Ramos (cell line): ENCODE results near the gene ADAMTS13.

Experiments
- in situ Hi-C: fragments of 300-500 bp; cut with MboI; formaldehyde crosslinking; loops from one replicate; pipeline ENCODE4 v1.14.3; 2022; ENCODE audit warnings: low sequenced_read_pairs; ENCODE audit not compliant: unreplicated experiment

The ADAMTS13 gene

GRCh38 chr9:133467101-133467500 is 44.9 kb downstream of the ADAMTS13 start:
- in situ Hi-C loops, result no loop called here

GRCh38 chr9:133468374-133468773 is 46.2 kb downstream of the ADAMTS13 start:
- in situ Hi-C loops, result no loop called here

- in situ Hi-C loops, result no loop called here
Observed at GRCh38 chr9:133468777-133469421, 46.7 kb downstream of the ADAMTS13 start.

- in situ Hi-C loops, result no loop called here
Observed at GRCh38 chr9:133470427-133470924, 48.3 kb downstream of the ADAMTS13 start.

GRCh38 chr9:133470988-133471387 is 48.8 kb downstream of the ADAMTS13 start:
- in situ Hi-C loops, result no loop called here

DNA sequence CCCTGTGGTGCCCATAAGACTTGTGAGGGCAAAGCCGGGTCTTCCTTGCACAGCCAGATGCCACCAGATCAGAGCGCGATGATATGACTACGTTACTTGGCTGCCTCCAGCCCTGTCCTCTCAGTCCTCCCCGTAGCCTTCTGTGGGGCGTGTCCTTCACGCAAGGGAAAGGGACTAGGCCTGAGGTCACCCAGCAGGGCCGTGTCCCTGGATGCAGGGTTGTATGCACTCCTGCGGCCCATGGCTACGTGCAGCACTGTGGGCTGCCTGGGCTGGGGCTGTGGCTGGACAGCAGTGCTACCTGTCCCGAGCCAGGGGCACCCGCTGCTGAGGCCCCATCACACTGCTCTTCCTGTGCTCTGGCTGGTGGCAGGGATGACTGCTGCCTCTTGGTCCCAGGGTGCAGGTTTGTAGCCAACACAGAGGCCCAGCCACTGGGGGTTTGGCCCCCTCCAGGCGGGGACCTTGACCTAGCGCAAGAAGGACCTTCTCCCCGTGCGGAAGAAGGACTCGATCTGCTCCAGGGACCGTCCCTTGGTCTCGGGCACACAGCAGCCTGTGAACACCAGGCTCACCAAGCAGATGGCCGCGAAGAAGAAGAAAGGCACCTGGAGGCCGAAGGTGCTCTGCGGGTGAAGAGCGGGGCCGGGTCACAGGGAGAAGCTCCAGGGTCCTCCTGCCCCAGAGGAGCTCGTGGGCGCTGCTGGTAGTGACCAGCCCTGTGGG is 49.5 kb downstream of the ADAMTS13 start:
- in situ Hi-C loops, result no loop called here

GRCh38 chr9:133472277-133472645 is 50.1 kb downstream of the ADAMTS13 start:
- in situ Hi-C loops, result no loop called here

DNA sequence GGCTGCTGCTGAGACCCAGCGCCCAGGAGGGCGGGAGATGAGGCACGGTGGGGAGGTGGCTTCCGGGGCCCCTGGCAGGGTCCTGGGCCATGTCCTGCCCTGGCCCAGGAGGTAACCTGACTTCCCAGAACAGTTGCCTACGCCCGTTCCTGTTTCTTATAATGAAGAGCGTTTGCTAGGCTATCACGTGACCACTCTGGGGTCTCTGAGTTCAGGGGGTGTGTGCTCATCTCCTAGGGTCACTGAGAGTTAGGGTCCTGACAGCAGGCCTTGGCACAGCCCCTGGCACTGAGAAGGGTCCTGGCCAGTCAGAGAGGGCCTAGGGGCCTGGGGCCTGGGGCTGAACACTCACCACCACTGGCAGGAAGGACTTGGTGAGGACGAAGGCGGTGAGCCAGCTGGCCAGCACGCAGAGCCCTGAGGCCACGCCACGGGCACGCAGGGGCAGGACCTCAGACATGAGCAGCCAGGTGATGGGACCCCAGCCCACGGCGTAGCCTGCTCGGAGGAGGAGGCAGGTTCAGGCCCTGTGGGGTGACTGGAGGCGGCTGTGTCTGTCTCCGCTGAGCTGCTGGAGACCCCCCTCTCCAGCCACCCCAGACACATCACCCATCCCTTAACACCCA is 50.7 kb downstream of the ADAMTS13 start:
- in situ Hi-C loops, result no loop called here

DNA sequence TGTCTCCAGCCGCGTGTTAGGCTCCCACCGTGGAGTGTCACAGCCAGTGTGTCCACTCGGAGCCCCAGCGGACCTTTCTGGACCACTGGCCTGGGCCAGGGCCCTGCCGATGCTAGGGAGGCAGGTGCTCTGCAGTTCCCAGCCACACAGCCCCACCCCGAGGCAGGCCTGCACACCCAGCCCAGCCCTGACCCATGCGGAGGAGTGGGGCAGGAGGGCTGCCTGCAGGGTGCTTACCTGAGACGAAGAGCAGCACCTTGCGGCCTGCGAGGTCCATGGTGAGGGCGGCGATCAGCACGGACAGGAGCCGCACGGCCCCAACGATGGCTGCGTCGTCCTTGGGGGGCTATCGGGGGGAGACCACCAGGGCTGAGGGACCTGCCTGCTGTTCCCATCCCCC is 51.6 kb downstream of the ADAMTS13 start:
- in situ Hi-C loops, result no loop called here

- in situ Hi-C loops, result no loop called here
Observed at GRCh38 chr9:133474215-133474614, 52.0 kb downstream of the ADAMTS13 start.

DNA sequence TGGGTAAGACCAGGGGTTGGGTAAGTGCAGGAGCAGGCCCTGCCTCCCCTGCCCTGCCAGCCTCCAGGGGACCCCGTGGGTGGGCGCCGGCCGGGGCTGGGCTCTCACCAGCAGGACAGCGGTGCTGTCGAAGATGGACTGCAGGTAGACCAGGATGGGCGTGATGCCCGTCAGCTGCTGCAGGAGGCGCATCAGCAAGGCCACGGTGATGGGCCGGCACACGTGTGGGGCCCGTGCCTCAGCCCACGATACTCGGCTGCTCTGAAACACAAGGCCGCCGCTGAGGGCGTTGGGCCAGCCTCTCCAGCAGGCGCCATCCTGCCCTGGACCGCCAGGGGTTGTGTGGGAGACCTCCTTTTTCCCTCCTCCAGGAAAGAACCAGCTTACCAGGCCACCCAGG is 52.7 kb downstream of the ADAMTS13 start:
- in situ Hi-C loops, result no loop called here

GRCh38 chr9:133475292-133476012 is 53.3 kb downstream of the ADAMTS13 start:
- in situ Hi-C loops, result no loop called here

DNA sequence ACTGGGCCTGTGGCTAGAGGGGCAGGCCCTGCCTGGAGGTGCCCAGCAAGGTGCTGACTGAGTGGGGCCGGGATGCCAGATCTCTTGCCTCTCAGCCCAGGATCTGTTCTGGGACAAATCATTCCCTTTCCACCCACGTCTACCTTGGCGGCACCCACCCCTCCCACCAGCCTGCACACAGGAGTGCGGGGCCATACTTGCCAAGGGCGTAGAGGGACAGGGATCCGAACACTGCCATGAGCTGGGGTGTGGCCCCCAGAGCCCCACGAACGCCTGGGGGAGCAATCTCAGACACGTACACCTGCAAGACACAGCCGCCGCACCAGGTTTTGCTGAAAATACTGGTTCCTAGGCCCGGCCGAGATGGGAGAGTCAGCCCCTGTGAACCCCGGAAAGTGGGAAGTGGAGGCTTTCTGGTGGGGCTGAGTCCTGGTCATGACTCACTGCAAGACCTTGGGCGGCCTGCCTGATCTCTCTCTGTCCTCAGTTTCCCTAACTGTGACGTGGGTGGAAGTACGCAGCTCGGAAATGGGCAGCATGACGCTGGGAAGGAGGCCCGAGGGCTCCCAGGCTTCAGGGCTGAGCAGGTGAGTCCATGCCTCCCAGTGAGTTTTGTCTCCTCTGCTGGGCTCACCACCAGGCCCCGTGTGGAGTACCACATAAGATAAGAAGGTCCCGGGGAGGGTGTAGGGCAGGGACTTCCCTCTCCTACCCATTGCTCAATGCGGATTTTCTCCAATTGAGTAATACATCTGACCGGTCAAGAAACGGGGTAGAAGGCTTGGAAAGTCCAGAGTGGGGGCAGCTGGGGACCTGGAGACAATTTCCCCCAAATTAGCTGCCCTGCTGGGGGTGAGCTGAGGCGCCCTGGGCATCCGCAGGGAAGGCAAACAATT is 54.1 kb downstream of the ADAMTS13 start:
- in situ Hi-C loops, result no loop called here

GRCh38 chr9:133476941-133477340 is 54.8 kb downstream of the ADAMTS13 start:
- in situ Hi-C loops, result no loop called here

DNA sequence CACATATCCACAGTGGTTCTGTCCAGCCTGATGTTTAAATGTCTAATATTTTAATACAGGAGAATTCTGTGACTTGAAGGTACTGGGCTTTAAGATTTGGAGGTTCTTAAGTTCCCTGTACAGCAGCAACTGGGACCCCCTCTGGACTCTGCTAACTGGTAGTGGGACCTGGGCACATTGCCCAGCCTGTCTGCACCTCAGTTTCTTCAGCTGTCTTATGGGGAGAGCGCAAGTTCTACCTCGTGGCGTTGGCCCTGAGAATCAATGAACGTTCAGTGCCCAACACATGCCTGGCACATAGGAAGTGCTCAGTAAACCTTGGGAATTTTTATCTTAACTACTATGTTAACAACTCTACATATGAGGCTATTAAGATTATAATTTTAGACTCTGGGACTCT is 55.3 kb downstream of the ADAMTS13 start:
- in situ Hi-C loops, result no loop called here

DNA sequence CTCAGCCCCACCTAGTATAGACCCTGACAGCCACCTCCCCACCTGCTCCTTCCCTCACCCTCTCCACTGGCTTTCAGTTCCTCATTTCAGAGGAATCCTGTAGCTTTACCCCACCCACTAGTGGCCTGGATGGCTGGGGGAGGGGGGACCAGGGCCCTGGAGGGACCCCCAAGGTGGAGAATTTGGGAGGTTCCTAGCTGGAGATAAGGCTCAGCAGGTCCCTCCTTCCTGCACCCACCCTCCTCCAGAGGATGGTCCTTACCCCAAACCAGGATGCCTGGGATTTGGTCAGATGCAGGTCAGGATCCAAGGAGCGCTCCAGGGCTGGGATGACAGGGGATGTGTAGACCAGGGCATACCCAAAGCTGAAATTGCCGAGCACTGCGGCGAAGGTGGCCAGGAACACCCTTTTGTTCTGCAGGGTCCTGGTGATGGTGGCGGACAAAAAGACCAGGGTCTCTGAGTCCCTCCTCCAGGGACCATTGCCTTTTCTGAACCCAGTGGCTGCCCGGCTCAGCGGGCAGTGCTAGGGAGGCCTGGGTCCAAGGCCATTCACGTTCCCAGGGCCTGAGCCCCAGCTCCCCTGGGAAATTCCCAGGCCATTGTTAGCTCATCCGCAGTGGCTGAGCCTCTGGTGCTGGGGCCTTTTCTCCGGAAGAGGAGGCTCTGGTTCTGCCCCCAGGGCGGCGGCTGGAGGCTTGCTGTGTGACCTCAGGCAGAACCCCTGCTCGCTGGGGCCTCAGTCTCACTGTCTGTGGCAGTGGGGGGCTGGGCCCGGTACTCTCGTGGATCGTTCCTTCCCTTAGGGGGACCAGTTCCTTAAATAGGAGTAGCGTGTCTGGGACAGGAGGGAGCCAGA is 56.1 kb downstream of the ADAMTS13 start:
- in situ Hi-C loops, result no loop called here

DNA sequence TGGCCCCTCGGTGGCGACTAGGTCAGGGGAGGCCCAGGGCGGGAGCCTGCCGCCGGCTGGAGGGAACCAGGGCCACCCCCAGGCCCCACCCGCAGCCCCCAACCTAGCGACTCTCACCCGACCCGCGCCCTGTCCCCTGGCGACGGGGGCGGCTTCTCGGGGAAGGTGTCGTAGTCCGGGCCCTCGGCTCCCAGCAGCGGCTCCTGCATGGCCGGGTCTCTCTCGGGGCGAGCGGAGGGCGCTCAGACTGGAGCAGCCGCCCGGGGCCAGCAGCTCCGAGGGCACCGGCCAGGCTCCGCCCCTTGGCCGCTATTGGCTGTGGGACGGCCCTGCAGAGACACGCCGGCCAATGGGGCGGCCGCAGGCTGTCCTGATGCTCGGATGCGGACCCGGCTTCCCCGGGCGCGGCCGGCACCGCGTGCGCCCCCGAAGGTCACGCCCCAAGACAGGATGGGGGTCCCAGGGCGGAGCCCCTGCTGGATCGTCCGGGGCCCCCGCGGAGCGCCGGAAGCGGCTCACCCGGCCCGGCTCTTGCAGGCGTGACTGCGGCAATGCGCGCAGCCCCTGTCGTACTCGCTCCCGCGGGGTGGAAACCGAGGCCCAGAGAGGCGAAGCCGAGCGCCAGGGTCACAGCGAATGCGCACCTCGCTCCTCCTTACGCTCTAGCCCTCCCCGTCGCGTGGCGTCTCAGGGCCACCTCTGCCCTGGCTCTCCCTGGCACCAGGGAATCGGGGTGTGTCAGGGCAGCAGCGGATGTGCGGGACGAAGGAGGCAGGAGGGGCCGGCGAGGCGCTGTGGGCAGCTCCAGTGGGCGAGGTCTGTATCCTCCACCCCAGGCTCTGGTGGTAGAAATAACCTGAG is 56.9 kb downstream of the ADAMTS13 start, which contains the start of gene SLC2A6:
SLC2A6 (minus strand) TSS at position 249 of the 861 bp plus-strand sequence; CDS start at position 209, 40 bp downstream.
- in situ Hi-C loops, result no loop called here

- in situ Hi-C loops, result loop anchor here (5.0 to 10.0 kb wide), 2 partner anchors 76 to 299 kb away; no protein-coding TSS in a partner anchor
Observed at GRCh38 chr9:133483611-133484010, 61.4 kb downstream of the ADAMTS13 start.
